ENCODE data around the gene ECE1.

ECE1 gene

GRCh38 chr1:21295545-21295944, 5.3 kb upstream of the ECE1 start:
- H3K4me3 ChIP-seq (ENCODE audit: control insufficient read depth, low read depth, low read length): no peak overlapping the region
- no peak for DNase-seq (ENCODE audit: low read depth)
- TF ChIP-seq CTCF (conservative IDR thresholded peaks at IDR 0.05; ENCODE audit: control insufficient read depth, insufficient read depth, low read depth, low read length): no peak

DNA sequence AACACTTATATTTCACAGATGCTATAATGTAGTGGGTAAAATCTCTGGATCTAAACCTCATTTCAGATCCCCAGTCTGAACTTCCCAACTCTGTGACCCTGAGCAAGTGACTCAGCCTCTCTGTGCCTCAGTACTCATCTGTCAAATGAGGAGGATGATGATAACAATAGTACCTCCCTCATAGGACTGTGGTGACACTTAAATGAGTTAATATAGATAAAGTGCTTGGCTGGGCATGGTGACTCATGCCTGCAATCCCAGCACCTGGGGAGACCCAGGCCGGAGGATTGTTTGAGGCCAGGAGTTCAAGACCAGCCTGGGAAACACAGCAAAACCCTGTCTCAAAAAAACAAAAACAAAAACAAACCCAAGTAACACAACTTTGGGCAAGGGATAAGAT, 4.7 kb upstream of the ECE1 start:
- no peak overlapping the region for H3K4me3 ChIP-seq (ENCODE audit: control insufficient read depth, low read depth, low read length)
- peak; percentile 80 for DNase-seq (ENCODE audit: low read depth)
- TF ChIP-seq CTCF (conservative IDR thresholded peaks at IDR 0.05; ENCODE audit: control insufficient read depth, insufficient read depth, low read depth, low read length): no peak

- TF ChIP-seq CTCF (conservative IDR thresholded peaks at IDR 0.05; ENCODE audit: control insufficient read depth, insufficient read depth, low read depth, low read length): no peak
- H3K4me3 ChIP-seq (ENCODE audit: control insufficient read depth, low read depth, low read length): no peak overlapping the region
- no peak for DNase-seq (ENCODE audit: low read depth)
These were observed 4.2 kb upstream of the ECE1 start for GRCh38 chr1:21294266-21294989.

DNA sequence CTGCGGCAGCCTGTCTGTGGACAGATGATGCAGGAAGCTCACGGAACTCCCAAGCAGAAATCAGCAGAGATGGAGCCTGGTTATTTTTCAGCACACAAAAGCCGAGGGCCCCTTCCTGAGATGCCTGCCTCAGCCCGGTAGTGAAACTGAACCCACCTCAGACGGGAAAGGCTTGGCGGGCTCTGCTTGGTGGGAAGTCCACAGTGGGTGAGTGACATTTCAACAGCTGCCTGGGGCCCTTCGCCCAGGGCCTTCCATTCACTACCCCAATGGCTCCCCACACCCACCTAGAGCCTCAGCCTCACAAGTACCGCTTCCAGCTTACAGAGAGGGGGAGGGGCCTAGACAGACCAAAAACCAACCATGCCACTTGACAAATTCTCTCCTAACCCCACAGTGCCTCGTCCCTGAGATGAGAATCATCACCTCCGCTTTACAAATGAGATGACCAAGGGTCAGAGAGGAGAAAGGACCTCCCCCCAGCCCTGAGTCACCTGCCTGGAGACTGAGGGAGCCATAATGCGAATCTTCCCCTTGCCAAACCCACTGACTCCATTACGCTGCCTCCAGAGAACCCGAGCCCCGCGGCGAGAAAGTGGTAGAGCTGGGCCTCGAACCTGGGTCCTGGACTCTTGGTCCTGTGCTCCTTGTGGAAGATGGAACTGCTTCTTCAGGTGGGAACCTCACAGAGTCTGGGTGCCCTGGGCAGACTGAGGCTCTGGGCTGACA, 3.4 kb upstream of the ECE1 start:
- no peak for TF ChIP-seq CTCF (conservative IDR thresholded peaks at IDR 0.05; ENCODE audit: control insufficient read depth, insufficient read depth, low read depth, low read length)
- no peak for DNase-seq (ENCODE audit: low read depth)
- no peak overlapping the region for H3K4me3 ChIP-seq (ENCODE audit: control insufficient read depth, low read depth, low read length)

DNA sequence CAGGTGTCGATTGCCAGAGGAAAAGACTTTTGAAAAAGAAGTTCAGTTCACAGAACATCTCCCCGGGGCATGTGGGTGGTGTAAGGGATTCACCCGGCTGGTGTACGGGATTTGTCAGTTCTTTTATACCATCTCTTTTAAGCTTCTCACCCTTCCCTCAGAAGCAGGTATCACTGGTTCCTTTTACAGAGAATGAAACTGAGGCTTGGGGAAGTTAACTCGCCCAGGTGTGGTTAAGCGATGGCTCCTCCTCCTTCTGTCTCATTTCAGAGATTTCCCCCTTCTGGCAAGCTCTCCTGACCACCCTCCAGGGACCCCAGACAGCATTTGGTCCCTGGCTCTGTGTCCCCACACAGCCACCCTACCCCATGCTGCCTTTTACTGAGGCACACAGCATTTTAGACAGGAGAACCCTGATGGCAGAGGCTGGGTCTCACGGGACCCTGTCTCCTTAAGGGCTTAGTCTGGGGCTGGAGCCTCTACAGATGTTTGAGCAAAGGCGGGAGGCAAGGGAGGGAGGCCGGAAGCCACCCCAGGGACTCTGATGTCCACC, 2.8 kb upstream of the ECE1 start:
- DNase-seq (ENCODE audit: low read depth): no peak

GRCh38 chr1:21292503-21292983, 2.3 kb upstream of the ECE1 start:
- H3K4me3 ChIP-seq (ENCODE audit: control insufficient read depth, low read depth, low read length): no peak overlapping the region
- DNase-seq (ENCODE audit: low read depth): no peak
- no peak for TF ChIP-seq CTCF (conservative IDR thresholded peaks at IDR 0.05; ENCODE audit: control insufficient read depth, insufficient read depth, low read depth, low read length)

More for the DNA sequence above, 2.8 kb upstream of the ECE1 start:
- no peak for TF ChIP-seq CTCF (conservative IDR thresholded peaks at IDR 0.05; ENCODE audit: control insufficient read depth, insufficient read depth, low read depth, low read length)
- H3K4me3 ChIP-seq (ENCODE audit: control insufficient read depth, low read depth, low read length): no peak overlapping the region
